DMS114 treated with DMSO at 0.1 percent for 48 hours (cell line): ENCODE measurements around the gene OSM.
"Not testable (repeated sequence)": the region's sequence is repeated elsewhere in the genome, so short reads cannot be mapped to it uniquely, and the experiment has no call there.

Experiments used
- DNase-seq: peaks from one replicate; lab custom pipeline; 2025; ENCODE audit not compliant: unreplicated experiment; lab: John Stamatoyannopoulos, UW

Gene OSM

DNA sequence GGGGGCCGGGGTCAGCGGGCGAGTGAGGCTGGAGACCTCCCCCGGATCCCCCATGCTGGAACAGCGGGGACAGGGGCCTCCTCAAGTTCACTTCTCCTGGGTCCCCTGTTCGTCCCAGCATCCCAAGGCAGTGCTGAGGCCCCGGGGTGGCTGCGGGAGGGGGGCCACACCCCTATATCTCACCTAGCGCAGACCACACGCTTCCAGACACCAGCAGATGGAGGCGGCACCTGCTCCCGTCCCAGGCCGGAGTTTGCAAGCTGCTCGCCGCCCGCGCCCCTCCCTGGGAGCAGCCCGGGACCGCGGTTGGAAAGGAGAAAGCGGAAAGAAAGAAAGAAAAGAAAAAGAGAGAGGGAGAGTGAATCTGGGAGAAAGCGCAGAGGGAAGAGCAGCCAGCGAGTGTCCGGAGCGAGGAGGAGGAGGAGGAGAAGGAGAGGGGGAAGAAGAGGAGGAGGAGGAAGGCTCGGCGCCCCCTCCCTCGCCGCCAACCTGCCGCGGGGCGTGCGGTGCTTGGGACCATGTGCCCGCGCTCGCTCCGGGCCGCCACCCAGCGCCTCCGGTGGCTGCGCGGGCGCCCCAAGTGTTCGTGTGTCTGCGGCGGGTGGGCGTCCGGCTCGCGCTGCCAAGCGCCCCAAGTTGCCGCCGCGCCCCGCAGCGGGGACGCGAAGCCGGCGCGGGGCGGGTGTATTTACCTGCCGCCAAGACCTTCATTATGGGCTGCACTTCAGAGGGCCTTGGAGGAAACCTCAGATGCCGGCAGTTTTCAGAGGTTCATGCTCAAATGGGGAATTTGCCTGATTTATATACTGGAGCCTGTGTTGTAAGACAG, 20.5 kb downstream of the OSM start, which contains the start of gene LIF:
LIF (minus strand) TSS at position 775 of the 829 bp plus-strand sequence; CDS start at position 711, 64 bp downstream.
- DNase-seq: no peak

DNA sequence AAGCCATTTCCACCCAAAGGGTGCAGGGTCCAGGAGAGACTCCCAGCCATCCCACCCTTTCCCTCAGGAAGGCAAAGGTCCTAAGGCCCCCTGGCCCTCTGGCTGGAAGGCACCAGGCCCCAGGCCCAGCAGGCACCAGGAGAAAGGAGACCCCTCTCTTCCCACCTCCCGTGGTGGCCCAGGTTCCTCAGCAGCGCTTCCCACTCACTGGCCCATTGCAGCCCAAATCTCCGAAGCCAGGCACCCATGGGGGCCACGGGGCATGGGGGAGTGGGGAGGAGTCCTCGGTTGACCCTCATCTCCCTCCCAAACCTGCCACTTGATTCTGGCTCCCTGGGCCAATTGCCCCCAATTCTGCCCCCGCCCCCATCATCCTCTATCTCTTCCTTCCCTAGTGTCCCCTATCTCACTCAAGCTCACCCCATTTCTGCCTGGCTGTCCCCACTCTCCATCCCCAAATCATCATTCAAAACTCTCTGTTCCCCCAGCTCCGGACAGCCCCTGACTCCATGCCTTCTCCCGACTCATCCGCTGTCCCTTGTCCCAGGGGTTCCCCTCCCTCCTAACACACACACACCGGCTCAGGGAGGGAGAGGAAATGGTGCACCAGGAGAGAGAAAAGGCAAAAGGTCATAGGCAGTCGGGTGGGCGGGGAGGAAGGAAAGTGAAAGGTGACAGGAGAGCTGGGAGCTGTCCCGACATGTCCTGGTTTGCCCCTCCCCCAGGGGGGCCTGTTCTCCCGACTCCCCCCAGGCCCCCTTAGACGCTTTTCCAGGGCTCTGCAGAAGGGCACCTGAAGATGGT, 21.3 kb downstream of the OSM start:
- no peak for DNase-seq

DNA sequence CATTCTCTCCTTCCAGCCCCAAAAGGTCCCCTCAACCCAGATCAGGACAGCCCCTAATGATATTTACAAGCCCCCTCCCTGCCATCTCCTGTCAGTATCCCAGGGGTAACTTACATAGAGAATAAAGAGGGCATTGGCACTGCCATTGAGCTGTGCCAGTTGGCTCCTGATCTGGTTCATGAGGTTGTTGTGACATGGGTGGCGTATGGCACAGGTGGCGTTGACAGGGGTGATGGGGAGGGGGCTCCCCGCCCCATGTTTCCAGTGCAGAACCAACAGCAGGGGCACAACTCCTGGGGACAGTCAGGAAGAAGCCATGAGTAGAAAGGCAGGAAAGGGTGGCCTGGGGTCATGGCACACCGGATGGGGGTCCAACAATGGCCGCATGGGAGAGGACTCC, 22.0 kb downstream of the OSM start:
- DNase-seq: no peak

DNA sequence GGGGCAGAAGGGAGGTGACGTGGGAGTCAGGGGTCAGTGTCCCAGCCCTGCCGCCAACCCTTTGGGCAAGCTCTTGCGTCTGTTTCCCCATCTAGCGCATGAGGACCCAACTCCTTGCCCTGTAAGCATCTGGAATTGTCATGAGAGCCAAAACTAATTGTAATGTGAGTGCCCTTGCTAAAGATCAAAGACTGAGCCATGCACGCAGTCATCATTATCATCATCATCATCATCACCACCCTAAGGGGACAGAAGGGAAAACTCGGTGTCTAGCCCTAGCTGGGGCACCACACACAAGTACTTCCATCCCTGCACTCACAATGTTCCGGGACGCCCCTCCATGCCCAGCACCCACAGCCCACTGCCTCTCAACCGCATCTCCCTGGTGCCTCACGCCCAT, 22.6 kb downstream of the OSM start:
- no peak for DNase-seq

DNA sequence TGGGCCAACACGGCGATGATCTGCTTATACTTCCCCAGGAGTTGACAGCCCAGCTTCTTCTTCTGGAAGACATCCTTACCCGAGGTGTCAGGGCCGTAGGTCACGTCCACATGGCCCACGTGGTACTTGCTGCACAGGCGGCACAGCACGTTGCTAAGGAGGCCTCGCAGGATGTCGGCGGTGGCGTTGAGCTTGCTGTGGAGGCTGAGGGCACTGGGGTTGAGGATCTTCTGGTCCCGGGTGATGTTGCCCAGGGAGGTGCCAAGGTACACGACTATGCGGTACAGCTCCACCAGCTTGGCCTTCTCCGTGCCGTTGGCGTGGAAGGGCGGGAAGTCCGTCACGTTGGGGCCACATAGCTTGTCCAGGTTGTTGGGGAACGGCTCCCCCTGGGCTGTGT, 23.0 kb downstream of the OSM start:
- DNase-seq: no peak

DNA sequence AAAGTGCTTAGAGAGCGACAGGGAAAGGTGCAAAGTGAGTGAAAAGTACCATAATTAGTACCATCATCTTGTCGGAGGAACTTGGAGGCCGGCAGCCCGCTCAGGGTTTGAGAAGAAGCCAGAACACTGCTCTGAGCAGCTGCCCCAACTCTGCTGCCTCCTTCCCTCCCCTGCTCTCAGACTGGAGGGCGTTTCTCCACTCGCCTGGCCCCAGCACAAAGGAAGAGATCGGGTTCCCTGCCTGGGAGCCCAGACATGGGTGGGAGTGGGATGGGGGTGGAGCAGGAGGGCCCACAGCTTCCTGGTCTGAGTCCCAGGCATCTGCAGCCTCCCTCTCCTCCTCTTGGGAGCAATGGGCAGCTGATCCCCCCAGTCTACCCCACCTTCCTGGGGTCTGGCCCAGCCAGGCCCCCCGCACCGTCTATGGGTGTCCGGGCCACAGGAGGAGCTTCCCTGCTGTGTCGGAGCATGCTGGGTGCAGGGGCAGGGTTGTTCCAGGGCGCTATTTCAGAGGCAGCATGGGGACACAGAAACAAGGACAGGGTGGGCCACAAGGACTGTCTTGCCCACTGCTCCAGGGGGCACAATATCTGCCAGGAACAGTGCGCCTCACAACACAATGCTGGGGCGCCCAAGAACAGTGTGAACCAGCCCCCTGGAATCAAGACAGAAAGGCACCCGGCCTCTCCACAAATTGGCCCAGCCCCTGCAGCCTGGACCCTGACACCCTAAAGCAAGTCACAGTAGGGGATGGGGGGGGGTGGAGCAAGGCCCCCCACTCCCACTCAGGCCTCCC, 24.9 kb downstream of the OSM start:
- no peak for DNase-seq

DNA sequence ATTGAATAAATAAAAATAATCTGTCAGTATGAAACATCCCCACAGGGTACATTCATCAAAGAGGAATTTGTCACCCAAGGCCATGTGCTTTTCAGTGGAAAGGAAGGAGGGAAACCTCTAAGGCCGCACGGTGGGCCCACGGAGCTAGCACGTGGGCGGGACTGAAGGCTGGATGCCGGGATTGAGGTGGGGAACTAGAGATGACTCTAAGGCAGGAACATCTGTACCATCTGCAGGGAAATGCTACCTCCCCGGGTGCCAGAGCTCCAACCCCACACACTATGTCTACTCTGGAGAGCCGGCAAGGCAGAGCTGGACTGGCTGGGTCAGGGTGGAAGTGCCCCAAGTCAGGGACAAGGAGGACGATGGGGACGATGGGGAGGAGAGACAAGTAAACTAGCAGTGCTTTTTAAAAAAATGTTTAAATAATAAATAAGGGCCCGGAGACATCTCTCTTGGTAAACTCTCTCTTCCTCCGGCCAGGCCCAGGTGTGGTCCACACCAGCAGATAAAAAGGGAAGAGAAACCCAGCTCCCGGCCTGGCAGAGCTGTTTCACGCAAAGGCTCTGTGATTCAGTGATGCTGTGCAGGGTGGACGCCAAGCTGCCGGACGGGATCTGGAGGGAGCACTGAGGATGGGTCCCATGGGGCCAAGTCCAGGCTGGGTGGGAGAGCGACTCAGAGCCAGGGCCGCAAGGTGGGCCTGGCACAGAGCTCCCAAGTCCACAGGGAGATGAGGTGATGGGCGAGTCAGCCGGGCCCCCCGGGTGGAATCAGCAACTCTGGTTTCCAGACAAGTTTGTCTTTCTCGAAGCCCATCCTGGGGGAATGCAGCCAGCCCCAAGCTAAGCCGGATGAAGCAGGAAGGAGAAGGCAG, 25.9 kb downstream of the OSM start:
- no peak for DNase-seq

DNA sequence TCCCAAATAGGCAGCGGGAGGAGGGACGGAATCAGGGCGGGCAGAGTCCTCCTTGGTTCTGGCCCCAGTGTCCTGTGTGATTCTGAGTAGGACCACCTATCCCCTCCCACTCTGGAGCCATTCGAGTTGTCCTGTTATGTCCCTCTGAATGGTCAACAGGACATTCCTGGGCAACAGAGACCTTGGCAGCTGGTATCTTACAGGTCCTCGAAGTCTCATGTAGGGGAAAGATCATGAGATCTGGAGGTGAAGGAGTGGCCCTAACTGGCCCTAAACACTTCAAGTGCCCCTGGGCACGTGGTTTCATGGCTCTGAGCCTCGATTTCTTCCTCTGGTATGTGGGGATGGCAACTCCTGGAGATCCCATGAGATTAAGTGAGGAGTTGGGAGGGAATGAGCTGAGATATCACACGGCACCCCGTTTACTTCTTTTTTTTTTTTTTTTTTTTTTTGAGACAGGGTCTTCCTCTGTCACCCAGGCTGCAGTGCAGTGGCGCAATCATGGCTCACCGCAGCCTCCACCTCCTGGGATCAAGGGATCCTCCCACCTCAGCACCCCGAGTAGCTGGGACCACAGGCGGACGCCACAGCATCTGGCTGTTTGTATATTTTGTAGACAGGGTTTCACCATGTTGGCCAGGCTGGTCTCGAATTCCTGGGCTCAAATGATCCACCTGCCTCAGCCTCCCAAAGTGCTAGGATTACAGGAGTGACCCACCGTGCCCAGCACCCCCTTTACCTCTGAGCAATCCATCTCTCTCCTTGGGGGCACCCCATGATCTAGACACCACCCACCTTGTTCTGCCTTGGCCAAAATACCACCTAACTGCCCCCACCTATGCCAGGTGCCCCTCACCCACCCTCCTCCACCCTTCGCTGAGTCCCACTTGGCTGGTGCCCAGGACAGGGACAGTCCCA, 26.9 kb downstream of the OSM start:
- DNase-seq: no peak

DNA sequence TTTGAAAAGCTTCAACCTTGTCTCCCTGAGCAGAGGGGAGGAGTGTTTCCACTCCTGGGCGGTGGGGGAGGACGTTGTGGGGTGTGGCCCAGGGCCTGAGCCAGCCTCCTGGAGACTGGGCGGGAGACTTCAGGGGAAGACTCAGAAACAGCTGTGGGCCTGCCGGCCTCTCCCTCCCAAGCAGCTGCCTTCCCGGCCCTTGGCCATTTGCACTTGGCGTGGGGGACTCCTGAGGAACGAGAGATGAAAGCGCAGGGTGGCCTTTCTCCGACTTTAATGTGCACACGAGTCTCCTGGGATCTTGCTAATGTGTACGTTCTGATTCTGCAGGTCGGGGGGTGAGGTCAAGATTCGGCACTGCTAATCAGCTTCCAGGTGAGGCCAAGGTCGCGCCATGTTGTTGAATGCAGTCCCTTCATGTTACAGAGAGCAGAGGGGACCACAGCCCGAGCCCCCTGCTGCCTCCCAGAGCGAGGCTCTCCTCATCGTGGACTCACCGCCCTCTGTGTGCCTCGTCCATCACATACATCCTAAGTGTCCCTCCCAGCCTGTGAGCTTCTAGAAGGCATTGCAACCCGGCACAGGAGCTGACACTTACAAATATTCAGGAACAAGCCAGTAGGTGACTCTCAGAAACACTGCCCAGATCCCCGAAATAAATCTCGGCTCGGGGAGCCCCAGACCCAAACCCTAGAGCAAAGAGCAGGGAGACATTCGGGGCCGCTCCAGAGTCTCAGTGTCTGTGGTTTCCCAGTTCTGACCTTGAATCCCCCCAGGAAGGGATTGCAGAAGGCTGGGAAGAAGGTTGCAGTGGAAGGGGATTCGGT, 27.8 kb downstream of the OSM start:
- no peak for DNase-seq

DNA sequence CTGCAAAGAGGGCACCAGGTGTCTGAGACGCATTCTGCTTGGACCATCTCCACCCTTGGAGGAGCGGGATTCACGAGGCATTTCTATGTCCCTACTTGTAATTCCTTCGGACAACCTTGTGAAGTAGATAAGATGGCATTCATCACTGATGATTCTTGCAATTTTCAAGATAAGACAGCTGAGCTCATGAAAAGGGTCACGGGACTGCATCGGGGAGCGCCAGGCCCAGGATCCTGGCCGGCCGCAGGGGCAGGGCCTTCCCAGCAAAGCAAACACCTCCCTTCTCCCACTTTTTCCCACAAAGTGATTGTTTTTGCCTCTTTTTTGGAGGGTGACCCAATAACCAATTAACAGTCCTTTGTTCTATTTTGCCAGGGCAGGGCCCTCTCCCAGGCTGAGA, 28.5 kb downstream of the OSM start:
- no peak for DNase-seq

DNA sequence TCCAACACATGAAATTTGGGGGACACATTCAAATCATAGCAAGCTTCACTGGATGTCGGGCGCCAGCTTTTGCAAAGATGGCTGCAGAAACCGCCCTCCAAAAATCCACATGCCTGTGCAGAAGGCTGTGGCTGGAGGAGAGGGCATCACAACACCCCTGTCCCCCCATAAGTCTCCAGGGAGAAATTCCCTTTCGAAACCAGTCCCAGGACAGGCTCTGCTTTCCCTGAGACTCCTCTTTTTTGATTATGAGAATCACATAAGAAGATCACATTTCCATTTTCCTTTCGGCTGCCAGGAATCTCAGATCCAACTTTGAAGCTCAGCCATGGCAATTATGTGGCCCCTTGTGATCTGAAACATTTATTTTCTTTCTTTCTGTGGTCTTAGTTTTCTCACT, 29.8 kb downstream of the OSM start:
- no peak for DNase-seq

DNA sequence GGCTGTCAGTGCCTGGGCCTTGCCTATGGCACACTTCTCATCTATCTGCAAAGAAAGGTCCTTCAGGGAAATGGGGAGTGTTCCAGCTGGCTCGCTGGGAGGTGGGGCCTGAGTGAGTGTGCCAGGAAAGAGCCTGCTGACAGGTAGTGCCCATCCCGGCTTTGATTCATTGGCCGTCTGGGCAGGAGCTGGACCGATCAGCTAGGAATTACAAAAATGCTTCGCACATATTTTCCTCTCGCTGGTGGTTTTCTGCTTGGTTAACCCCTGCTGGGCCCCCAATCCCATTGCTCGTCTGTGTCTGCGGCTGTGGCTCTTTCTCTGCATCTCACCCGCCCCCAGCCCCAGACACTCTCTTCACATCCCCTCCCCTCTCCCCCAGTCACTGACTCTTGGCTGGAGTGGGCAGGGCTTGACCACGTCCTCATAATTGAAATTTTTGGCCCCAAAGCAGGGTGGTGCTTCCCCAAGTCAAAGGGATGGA, 30.9 kb downstream of the OSM start:
- DNase-seq: no peak

DNA sequence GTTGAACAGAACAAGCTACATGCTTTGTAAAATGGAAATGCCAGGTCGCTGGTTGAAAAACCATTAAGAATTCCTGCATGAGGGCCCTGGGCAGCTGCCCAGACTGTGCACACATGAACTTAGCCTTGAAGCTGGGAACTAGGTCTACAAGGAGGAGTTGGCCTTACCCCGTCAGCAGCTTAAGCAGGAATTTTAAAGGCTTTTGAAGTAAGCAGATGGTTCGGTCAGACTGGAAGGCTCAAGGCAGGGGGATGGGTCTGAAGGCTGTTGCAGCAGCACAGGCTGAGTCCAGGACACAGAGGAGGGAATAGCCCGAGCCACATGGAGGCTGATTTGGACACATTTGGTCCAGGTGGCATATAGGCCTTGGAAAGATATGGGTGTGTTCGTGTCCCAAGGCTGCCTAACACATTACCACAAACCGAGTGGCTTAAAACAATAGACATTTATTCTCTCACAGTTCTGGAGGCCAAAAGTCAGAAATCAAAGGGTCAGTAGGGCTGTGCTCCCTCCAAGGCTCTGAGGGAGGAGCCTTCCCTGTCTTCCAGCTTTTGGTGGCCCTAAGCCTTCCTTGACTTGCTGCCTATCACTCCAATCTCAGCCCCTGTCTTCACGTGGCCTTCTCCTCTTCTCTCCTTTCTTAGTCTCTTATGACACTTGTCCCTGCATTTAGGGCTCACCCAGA, 31.7 kb downstream of the OSM start:
- no peak for DNase-seq

DNA sequence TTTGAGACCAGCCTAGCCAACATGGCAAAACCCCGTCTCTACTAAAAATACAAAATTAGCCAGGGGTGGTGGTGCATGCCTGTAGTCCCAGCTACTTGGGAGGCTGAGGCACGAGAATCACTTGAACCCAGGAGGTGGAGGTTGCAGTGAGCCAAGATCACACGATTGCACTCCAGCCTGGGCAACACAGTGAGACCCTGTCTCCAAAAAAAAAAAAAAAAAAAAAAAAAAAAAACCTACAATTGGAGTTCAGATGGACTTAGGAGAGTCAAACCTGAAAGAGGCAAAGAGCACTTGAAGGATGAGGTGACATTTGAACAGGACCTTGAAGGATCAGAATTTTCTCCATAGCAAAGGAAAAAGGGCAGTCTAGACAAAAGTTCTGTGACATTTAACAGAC, 32.3 kb downstream of the OSM start:
- DNase-seq: not testable (repeated sequence)

DNA sequence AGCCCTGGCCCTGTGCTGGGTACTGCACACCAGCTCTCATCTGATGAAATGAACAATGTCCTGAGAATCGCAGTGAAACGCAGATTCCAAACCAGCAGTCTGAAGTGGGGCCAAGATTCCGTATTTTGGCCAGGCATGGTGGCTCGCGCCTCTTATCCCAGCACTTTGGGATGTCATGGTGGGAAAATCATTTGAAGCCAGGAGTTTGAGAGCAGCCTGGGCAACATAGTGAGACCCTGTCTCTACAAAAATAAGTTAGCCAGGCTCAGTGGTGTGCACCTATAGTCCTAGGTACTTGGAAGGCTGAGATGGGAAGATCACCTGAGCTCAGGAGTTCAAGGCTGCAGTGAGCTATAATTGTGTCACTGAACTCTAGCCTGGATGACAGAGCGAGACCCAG, 33.1 kb downstream of the OSM start:
- no peak for DNase-seq

DNA sequence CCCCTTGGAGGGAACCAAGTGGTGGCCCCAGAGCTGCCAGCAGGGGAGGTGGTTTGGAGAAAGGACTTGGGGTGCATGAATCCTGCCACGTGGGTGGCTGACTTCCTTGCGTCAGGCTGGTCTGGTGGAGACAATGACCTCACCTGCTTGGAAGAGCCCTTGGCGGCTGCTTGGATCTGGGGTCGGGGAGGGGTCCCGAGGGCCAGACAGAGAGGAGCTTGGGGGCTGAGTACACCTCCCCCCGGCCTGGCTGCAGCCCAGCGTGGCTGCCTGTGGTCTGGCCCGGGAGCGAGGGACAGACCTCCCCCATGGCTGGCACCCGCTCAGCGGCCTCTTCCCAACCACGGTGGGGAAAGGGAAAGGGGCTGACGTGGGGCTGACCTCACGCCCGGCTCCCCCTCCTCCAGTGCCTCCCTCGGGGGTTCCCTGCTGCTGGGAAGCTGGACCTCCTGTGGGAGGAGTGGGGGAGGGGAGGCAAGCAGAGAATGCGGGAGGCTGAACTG, 33.9 kb downstream of the OSM start:
- no peak for DNase-seq

DNA sequence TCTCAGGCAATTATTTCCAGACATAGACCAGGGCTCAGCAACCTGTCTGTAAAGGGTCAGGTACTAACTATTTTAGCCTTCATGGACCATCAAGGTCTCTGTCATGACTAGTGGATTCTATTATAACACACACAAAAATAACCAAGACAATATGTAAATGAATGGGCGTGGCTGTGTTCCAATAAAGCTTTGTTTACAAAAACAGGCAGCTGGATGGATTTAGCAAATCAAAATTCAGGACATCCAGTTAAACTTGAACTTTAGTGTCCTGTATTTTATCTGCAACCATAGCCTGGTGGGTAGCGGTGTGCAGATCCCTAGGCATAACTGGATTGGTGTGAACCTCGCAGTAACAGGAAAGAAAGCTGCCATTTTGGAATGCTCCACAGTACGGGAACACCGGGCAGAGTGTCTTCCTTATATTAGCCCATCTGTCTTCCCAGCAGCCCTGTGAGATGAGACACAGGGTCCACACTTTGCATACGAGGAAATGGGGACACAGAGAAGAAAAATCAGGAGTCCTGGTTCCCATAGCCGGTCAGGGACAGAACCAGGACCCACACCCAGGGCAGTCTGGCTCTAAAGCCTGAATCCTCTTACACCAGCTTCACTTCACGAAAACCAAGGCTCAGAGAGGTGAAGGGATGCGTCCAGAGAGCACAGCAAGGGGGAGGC, 35.7 kb downstream of the OSM start:
- DNase-seq: no peak
